HG02759 (cell line): ENCODE results near the gene LHFPL6.

Experiments
- ATAC-seq: cut with Tn5 transposase; IDR thresholded peaks from one replicate; pipeline ENCODE4 v1.9.1; 2021; ENCODE audit warnings: mild to moderate bottlenecking, moderate library complexity; ENCODE audit not compliant: unreplicated experiment

LHFPL6 gene

DNA sequence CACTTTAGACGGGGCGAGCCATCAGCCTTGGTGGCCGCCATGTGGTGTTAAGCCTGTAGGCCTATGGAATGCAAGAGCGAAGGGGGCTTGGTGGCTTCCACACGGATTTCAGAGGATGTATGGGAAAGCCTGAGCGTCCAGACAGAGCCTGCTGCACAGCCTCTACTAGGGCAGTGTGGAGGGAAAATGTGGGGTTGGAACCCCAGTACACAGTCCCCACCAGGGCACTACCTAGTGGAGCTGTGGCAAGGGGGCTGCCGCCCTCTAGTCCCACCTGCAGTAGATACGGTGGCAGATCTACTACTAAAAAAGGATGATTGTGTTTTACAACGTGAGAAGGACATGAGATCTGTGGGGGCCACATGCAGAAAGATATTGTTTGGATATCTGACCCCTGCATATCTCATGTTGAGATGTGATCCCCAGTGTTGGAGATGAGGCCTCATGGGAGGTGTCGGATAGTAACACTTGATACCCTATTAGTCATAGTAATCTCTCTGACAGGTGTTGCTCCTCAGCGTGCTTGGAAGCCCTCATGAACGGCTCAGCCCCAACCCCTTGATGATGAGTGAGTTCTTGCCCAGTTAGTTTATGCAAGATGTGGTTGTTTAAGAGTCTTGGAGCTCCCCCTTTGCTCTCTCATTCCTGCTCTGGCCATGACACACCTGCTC is 45.6 kb downstream of the LHFPL6 start:
- ATAC-seq = no peak

DNA sequence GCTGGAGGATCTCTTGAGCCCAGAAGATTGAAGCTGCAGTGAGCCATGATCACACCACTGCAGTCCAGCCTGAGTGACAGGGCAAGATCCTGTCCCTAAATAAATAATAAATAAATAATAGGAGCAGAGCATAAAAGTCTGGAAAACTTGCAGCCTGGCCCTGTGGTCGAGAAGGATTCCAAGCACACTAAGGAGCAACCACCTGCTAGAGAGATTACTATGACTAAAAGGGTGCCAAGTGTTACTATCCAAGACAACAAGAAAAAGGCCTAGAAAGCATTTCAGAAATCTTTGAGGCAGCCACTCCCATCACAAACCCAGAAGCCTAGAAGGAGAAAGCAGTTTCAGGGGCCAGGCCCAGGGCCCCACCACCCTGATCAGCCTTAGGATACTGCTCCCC is 46.1 kb downstream of the LHFPL6 start:
- ATAC-seq = no peak

DNA sequence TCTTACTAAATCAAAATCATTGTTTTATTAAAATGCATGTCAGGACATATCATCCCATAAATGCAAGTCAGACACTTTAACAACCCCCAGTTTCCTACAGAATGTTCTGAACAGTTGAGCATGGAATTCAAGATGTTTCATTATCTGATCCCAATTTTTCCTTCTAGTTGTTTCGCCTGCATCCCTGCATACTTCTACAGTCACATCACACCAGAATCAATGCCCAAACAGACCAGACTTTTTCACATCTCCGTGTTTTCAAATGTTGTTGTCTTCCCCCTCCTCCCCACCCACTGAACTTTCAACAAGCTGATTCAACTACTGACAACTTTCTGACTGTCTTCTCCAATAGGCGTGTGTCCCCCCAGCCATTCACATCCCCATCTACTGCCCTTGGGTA is 48.6 kb downstream of the LHFPL6 start:
- no peak for ATAC-seq

DNA sequence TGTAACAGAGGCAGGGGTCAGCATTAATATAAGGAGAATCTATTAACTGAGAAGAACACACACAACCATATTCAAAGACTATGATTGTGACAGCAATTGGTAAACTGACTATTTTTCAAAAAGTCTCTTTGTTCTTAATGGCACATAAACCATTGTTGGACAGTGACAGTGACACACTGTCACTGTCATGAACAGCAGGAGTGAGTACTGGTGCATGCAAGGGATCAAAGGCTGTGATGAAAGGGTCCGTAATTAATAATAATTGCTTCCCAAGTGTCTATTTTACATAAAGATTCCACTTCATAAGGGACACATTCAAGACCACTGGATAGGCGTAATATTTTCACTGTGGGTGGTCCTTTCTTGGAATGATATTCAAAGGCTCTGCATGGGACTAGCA is 50.7 kb downstream of the LHFPL6 start:
- no peak for ATAC-seq

DNA sequence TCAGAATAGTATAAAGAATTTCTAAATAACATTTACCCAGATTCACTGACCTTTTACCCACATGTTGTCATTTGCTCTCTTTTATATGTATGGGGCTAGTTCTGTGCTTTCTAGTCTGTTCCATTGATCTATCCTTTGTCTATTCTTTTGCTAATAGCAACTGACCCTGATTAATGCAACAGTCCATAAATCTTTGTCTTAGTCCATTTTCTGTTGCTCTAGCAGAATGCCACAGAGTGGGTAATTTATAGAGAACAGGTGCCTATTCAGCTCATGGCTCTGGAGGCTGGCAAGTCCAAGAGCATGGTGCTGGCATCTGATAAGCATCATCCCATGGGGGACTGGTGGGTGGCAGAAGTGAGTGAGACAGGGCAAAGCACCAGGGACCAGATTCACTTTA is 52.1 kb downstream of the LHFPL6 start:
- ATAC-seq = no peak

DNA sequence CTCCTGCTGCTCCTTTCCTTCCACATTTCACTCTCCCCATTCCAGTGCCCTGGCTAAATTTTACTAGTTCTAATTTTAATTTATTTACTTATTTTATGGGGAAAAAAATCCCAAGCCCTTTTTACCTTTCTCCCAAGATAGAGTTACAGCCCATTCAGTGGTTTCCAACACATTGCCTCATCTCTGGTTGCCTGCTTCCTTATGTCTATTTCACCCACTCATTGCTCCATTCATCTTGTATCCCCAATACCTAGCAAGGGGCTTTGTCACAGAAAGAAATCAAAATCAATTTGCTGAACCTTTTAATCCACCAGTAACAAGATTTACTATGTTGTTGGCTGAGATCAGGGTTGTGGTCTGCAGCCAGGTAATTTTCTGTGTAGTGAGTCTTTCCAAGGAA is 55.9 kb downstream of the LHFPL6 start:
- no peak for ATAC-seq

DNA sequence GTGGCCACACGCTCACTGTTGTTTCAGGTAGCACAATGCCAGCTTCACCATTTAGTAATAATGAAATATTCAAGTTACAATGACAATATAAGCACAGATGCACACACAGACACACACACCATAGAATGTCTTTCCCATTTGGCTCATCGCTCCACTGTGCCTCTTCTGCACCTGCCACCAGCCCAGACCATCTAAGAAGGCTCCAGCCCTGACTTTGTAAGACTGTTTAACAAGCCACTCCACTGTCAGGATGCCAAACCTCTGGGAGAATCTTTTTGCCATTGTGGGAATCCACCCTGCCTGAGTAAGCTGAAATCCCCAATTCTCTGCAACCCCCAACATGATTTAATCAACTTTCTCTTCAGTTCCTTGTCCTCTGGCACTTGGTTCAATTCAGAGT is 60.6 kb downstream of the LHFPL6 start:
- no peak for ATAC-seq

DNA sequence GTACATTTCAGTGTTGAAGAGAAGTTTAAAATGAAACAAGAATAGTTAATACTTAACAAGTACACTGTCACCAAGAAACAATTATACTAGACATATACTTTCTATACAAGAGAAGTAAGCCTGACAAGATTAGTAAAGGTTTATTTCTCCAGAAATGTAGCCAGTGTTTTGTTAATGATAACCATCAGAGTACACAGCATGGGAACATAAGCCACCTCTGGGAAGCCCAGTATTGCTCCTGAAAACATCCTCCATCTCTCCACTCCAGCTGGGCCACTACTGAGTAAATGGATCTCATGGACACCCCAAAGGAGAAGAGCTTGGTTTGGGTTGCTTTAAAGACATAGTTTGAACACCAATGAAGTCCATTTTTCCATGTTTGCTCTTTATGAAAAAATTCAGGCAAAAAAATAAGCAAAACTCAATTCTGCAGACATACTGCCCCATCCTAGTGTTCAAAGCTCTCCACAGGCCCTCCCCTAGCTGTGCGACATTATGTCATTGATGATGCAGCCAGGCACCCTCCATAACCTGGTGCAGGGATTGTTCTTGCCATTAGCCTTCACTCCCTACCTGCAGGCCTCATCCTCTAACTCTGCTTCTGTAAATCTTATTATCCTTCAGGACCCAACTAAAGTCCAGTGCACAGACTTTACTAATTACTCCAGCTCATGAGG is 61.9 kb downstream of the LHFPL6 start:
- ATAC-seq = no peak

DNA sequence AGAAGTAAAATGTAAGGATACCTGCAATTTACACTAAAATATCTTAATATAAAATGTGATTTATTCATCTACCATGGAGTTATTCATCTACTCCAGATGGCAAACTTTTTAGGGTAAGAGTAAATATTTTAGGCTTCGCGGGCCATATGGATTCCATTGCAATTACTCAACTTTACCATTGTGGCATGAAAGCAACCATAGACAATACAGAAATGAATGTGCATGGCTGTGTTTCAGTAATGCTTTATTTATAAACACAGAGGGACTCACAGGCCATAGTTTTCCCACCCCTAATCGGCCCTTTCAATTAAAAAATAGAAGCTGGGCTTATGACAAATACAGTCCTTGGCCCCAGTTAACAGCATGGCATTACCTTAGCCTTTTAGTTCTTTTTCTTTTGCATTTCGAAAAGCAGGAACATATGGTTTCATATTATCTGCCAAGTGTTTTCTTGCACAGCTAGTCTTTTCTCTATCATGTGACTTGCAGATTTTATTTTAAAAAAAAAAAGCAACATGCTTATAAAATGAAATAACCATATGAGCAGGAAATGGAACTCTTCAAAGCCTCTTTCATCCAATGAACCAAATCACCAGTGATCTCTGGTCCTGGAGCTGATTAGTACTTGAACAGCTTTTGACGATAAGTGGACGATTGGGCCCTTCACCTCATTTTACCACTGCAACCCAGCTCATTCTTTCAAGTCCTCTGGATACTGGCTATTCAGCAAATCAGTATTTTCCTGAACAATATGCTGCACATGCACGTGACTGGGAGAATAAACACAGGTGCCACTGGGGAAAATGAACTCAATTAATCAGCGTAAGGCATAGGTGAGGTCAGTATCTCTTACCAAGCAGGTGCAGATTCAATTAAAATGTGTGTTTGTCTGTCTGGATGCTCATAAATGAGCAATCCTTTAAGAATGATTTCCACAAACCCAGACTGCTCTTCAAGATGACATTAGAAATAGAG is 63.9 kb downstream of the LHFPL6 start:
- no peak for ATAC-seq

DNA sequence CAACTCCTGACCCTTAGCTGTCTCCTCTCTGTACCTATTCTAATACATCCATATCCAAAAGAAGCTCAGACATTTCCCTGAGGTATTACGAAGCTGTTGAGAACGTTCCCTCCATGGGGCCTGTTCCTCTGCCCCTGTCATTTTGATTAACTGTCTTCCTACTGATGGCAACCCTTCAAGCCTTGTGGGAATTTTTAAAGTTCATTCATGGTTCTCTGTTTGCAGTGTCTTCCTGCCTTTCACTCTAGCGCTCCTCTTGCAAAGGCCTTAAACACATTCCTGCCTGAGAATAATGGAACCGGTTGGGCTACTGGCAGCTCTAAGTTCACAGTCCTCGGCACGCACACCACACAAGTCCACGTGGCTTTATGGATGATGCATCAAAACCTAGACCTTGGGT is 66.1 kb downstream of the LHFPL6 start:
- ATAC-seq = no peak

DNA sequence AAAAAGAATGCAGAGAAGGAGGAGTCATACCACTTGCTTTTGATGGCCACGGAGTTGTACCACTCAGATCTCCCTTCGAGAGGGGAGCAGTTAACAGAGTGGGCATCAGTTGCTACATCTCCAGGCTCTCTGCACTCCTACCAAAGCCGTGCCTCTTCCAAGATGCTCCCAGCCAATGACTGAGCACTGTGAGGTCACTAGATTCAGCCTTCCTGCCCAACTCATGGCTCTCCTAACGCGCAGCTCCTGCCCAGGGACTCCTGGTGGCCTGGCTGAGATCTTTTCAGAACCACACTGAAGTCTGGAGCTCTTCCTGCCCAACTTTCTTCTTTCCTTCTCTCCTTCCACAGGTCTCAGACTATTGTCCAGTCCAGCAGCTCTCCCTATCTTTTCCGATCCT is 66.7 kb downstream of the LHFPL6 start:
- ATAC-seq = no peak

DNA sequence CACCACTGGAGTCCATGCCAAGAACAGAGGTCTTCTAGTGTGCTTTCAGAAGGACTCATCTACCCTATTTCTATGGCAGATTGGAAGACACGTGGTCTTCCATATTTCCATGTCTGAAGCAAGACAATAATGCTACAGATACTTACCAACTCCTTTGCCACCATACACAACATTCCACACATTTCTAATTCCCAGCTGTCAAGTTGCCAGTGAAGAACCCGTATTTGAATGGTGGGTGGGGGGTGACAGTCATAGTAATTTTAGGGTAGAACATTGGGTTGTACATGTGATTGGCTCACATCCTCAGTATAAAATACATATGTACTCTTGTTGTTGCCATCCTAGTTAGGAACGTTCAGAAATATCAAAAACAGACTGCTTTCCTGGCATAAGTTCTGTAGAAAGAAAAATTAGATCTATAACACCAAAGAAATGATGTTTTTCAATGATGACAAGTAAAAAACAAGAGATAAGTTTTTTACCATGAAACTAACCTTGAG is 69.3 kb downstream of the LHFPL6 start:
- ATAC-seq = no peak

DNA sequence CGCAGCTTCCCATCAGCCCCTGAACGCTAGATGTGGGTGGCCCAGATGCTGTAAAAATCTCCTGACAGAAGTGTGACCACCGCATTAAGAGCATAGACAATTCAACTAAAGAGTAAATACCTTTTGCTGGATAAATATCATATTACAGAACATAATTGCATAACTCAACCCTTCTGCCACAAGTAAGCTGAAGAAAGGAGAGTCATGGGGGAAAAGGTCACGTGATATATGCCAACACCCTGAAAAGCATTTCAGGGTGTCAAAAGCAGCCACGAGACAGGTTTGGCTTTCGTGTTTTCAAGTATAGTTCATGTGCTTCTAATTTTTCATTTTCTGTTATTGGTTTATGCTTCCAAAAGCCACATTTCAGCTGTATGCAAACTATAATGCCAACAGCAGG is 71.3 kb downstream of the LHFPL6 start:
- no peak for ATAC-seq

DNA sequence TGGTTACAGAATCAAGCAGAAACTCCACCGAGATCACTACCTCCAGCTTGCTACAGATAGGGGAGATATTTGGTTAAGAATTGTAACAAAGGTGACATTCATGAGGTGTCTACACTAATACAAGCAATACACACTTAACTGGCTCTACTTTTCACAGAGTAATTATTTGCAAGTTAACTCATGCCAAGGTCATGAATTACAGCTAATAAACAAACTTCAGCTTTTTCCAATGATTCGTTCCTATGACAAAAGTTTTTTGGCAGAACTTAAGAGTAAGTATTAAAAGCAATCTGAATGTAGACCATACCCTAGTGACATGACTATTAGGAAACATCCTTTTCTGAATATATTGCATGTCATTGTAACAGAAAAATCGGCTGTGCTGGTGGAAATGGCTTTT is 72.1 kb downstream of the LHFPL6 start:
- no peak for ATAC-seq

DNA sequence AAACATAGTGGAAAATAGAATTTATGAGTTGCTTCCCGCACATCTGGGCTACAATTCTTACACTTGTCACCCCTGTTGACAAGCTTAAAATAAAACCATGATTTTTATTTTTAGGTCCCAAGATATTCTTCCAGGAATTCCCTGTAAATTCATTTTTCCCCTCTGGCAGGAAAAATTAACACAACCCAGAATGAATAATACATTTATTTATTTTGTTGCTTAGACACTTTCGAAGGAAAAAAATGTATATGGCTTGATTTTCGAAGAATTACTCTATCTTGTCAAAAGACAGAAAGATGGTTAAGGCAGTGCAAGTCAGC is 74.4 kb downstream of the LHFPL6 start:
- no peak for ATAC-seq

DNA sequence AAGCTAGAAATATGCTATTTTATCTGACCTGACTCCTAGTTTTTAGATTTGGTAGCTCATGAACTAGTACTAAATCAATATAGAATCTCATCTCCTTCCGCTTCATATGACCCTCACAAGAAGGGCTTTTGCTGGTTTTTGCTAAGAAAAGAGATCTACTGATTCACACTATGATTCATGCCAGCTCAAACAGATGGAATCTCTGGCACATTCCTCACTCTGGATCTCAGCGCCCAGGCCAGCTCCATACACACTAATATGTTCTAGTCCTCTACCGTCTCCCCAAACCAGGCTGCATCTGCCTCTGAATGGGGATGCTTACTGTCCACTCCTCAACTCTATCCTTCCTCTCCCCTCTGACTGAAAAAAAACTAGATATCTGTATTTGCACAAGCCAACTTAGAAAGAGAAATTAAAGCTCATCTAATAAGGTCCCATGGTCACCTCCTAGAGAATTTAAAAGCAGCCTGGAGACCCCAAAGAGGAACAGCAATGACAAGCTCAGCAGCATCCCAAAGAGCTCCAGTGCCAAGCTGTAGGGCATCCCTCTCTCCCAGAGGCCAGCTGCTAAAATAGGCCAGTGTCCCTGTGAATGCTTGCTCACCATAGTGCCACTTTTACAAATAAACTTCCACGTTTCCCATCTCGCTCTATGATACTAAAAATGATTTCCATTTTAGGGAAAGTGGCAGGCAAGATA is 74.9 kb downstream of the LHFPL6 start:
- no peak for ATAC-seq

DNA sequence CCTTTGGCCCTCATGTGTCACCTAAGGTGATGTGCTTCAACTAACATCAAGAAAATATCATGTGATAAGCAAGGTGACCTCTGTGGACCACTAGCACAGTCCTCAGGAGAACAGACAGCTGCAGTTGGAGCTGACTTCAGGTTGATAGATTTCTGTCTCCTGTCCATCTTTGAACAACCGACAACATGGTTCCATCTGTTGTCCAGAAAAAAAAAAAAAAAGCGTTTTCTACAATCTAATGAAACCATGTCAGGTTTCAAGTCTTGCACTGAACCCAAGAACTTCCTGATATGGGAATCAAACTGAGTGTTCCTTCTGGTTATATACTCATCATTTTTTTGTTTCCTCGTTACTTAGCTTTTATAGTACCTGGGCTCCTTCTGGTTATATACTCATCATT is 75.7 kb downstream of the LHFPL6 start:
- ATAC-seq = no peak

DNA sequence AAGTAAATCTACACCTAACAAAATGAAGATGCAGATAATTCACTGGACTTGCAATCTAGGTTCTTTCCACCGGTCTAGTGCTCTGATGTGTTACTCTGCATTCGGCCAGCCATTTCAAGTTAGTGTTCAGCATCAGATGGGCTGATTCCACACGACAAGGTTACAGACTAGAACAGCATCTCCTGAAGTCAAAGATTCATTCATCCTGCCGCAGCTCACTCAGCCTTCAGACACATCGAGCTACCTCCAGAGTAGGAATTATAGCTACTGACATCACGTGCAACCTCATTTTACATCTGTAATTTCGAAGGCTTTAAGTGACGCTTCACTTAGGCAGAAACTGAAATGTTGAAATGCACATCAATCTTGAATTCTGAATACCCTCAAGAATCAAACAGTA is 76.5 kb downstream of the LHFPL6 start:
- ATAC-seq = no peak

DNA sequence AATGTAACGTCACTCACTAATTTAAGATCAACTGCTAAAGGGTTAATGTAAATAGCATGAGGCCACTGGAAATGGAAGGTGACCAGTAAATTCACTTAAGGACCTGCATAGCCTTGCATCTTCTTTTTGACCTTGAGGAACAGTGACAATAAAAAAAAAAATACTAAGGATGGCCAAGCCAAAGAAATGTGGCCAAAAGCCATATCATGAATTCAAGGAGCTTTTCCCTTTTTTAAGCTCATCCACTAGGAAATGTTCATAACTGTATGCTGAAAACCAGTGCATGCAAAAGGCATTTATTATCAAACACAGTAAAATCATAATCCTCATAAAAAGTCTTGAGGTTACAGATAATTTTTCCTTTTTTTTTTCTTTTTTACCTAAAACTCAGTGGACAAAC is 77.5 kb downstream of the LHFPL6 start:
- ATAC-seq = no peak

DNA sequence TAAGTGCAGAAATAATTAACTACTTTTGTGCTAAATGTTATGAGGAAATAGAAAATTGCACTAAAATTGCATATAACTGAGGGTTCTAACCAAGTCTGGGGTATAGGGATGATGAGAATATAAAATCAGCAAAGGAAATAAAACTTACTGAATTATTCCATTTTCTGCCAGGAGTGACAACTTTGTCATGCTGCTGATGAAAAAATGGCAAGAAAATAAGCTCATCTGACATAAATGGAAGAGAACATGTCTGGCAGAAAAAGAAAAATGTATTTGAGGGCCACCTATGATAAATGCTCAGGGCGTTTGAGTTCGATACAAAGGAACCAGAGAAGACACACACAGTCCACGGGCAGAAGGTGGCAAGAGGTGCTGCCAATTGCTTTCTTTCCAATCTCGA is 78.2 kb downstream of the LHFPL6 start:
- no peak for ATAC-seq

DNA sequence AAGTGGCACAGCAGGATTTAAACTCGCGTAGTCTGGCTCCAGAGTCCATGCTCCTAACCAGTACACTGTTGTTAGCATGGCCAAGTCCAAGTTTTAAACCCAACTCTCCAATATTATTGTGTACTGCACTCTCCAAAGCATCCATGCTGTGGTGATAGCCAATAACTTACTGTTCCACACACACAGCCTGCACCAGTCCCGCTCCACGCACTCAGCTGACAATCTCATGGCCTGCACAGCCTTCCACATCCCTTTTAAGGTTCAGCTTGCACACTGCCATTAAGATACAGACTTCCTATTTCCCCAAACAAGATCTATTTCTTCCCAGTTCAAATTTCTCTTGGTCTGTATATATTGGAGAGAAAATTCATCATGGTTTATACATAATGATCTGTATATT is 80.7 kb downstream of the LHFPL6 start:
- no peak for ATAC-seq
